ENCODE measurements around the gene HIP1.

DNA sequence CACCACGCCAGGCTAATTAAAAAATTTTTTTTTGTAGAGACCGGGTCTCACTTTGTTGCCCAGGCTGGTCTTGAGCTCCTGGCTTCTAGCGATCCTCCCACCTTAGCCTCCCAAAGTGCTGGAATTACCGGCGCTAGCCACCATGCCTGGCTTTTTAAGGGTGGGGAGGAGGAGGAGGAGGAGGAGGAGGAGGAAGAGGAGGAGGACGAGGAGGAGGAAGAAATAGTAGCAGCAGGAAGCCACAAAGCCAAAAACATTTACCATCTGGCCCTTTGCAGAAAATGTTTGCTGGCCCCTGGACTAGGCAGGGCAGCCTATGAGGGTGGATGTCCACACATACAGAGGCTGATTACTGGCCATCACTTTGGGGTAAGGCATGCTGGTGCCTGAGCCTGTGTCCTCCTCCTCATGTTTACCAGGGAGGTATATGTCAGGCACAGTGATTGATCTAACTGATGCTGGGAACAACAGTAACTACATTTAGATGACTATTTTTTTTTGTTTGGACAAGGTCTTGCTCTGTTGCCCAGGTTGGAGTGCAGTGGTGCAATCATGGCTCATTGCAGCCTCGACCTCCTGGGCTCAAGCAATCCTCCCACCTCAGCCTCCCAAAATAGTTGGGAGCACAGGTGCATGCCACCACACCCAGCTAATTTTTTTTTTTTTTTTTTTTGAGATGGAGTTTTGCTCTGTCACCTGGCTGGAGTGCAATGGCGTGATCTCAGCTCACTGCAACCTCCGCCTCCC is 122.1 kb downstream of the HIP1 start:
- TF ChIP-seq, protein P1, sequence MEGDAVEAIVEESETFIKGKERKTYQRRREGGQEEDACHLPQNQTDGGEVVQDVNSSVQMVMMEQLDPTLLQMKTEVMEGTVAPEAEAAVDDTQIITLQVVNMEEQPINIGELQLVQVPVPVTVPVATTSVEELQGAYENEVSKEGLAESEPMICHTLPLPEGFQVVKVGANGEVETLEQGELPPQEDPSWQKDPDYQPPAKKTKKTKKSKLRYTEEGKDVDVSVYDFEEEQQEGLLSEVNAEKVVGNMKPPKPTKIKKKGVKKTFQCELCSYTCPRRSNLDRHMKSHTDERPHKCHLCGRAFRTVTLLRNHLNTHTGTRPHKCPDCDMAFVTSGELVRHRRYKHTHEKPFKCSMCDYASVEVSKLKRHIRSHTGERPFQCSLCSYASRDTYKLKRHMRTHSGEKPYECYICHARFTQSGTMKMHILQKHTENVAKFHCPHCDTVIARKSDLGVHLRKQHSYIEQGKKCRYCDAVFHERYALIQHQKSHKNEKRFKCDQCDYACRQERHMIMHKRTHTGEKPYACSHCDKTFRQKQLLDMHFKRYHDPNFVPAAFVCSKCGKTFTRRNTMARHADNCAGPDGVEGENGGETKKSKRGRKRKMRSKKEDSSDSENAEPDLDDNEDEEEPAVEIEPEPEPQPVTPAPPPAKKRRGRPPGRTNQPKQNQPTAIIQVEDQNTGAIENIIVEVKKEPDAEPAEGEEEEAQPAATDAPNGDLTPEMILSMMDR (IDR thresholded peaks at IDR 0.05), result no peak
- TF ChIP-seq POLR2A (IDR thresholded peaks at IDR 0.05), result no peak

Data from Peyer's patch (tissue), 4 donors.